ENCODE data around the gene BRIX1. TPM values are rescaled to one million over a fixed set of nuclear protein-coding genes. Genes with fewer than 3 reads are reported as not detected.
A peak's percentile ranks its signal among the peaks of the same experiment; 100 is the strongest.

BRIX1 gene
- total and polyA plus RNA-seq, 2 of the 13 experiments (the other 11 are each of a cell fraction or from before 2014, with no cell fraction given) = 23.6 to 78.4 TPM

GRCh38 chr5:34967540-34967939, 52.0 kb downstream of the BRIX1 start (continued):
- TF ChIP-seq ZNF512B (CRISPR knock-in tag; IDR thresholded peaks at IDR 0.05; ENCODE audit: borderline replicate concordance) (no peak), ZNF710 (CRISPR knock-in tag; IDR thresholded peaks at IDR 0.05; ENCODE audit: borderline replicate concordance) (no peak), PHB2 (IDR thresholded peaks at IDR 0.05; ENCODE audit: partially characterized antibody) (no peak), SAP130 (CRISPR knock-in tag; IDR thresholded peaks at IDR 0.05; ENCODE audit: low read depth) (no peak), HDAC1 (CRISPR knock-in tag; IDR thresholded peaks at IDR 0.05) (no peak), ZNF605 (CRISPR knock-in tag; IDR thresholded peaks at IDR 0.05) (0 out of 2 replicates have a peak, but pooled peaks have one; percentile 10), MED8 (CRISPR knock-in tag; IDR thresholded peaks at IDR 0.05; ENCODE audit: insufficient replicate concordance) (no peak), ZNF501 (CRISPR knock-in tag; IDR thresholded peaks at IDR 0.05) (no peak), ZFY (CRISPR knock-in tag; IDR thresholded peaks at IDR 0.05) (no peak), KDM1A (CRISPR knock-in tag; IDR thresholded peaks at IDR 0.05) (no peak), HBP1 (CRISPR knock-in tag; IDR thresholded peaks at IDR 0.05; ENCODE audit: low read depth) (no peak), ZMYM4 (CRISPR knock-in tag; IDR thresholded peaks at IDR 0.05) (peak; percentile 72), SOX6 (IDR thresholded peaks at IDR 0.05) (no peak), SOX6 (CRISPR knock-in tag; IDR thresholded peaks at IDR 0.05) (peak; percentile 40), ZNF720 (CRISPR knock-in tag; IDR thresholded peaks at IDR 0.05) (no peak), KIAA2018 (CRISPR knock-in tag; IDR thresholded peaks at IDR 0.05; ENCODE audit: borderline replicate concordance) (no peak)

All from HepG2 (cell line).